Frontal cortex (tissue), 4 donors: ENCODE data around the gene KCNMA1. TPM values are rescaled to one million over a fixed set of nuclear protein-coding genes. Genes with fewer than 3 reads are reported as not detected.

ENCODE experiments used
- DNase-seq, 2 donors: peaks; one replicate each; pipeline ENCODE4 v3.0.0; 2012; ENCODE audit warnings: low spot score in 2 of 2
- FAIRE-seq: peaks from 2 replicates; lab custom pipeline; 2012; peaks lifted over from hg19 to GRCh38; lab: Jason Lieb, UNC
- total RNA-seq: library from RNA; depleted of rRNA; stranded (reverse); fragments of >200 nt; gene quantifications from one replicate; pipeline ENCODE4 v1.2.3, GENCODE V29; 2014
- donor health status: control.
- donor health status: control.
- donor health status: control.

Gene KCNMA1
- total RNA-seq, 1 donor from 2014 or later: 27.3 TPM

DNA sequence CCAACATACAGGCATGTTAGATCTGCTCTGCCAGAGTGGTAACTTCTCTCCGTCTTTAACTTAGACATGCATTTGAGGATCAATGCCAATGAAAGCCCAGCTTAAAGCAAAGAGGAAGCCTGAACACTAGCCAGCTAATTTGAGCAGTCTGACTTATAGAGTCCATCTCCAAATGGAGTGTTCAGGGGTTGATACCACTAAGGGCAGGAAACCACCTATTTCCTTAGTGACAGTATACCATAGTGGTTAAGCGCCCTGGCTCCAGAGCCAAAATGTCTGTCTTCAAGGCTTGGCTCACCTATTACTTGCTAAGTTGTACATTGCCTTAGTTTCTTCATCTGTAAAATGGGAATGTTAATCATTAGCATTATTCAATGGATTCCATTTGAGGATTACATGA is 678.5 kb downstream of the KCNMA1 start:
- FAIRE-seq (no peak), DNase-seq (no peak)

DNA sequence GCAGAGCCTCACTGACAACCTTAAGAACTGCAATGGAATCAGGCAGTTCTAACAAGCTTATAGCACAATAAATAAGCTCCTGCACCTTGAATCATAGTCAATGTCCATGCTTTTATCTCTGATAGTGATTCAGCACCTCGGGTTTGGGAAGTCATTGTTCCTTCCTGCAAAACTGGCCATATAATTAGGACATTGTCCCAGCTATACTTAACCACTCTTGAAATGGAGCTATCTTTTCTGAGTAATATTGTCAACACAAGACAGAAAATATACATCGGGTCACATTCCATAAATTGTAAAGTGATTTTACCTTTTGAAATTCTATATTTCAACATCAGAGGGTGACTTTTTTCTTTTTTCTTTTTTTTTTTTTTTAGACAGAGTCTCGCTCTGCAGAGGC is 682.8 kb downstream of the KCNMA1 start:
- DNase-seq (no peak), FAIRE-seq (no peak)

DNA sequence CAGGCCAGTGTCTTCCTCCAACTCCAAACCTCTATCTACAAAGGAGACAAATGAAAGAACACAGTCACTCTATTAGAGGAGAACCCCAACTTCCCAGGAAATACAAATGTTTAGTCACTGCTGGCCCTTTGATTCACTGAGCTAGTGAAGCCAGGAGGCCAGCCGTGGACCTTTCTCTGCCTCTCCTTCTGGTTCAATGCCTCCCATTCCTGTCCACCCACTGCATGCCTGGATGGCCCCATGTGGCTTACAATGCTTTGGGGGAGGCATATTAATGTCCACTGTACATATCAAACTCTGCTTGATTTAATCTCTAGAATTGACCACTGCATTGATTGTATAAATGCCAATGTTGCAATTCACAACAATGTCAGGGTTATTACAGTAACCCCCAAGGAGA is 687.3 kb downstream of the KCNMA1 start:
- DNase-seq: no peak

DNA sequence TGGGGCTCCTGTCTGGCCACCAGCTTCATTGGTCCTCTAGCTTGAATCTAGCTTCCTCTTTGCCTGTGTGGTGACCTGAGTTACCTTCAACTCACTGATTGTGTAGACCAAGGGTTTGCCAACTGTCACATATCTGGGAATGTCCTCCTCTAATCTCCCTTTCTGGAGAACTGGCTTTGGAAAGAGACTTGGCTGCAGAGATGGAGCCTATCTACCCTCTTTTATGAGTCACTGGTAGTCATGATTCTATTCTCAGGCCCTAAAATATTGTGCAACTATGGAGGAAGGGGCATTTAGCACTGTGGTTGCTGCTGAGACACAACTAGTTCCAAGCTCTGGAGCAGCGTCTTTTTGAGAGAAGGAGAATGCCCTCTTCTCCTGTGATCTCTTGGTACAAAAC is 691.3 kb downstream of the KCNMA1 start:
- no peak for DNase-seq
- FAIRE-seq: no peak

More for the DNA sequence above, 687.3 kb downstream of the KCNMA1 start:
- no peak for FAIRE-seq

DNA sequence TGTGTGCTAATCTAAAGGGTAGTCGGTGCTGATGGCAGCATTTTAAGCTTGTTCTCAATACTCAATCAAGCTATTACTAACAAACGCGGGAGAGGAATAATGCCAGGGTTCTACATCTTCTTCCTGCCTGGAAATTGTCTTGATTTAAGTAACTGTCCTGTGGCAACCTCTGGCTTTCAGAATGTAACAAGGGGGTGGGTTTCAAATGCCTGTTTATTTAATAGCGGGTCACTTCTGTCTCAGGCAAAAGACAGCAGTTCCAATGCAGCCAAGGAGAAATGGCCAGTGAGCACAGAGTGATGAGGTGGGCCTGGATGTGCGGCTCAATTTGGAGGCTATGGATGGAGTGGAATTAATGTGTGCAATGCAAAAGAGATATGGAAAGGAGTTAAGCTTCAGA is 692.4 kb downstream of the KCNMA1 start:
- DNase-seq: no peak
- no peak for FAIRE-seq

DNA sequence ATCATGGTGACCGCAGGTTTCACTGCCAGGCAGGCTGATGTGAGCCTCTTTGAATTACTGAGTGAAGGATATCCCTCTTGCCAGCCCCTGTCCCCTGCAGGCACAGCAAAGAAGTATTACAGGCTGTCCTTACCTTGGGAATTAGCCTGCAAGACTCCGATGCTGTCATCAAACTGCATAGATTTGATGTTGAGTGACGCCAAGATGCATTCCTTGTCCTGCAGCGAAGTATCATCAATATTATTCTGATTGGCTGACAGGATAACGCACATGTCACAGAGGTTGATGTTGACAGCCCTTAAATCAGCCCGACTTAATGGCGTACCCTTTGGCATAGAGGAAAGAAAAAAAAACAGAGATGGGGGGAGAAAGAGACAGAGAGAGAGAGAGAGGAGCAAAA is 693.0 kb downstream of the KCNMA1 start:
- FAIRE-seq (no peak), DNase-seq (no peak)

DNA sequence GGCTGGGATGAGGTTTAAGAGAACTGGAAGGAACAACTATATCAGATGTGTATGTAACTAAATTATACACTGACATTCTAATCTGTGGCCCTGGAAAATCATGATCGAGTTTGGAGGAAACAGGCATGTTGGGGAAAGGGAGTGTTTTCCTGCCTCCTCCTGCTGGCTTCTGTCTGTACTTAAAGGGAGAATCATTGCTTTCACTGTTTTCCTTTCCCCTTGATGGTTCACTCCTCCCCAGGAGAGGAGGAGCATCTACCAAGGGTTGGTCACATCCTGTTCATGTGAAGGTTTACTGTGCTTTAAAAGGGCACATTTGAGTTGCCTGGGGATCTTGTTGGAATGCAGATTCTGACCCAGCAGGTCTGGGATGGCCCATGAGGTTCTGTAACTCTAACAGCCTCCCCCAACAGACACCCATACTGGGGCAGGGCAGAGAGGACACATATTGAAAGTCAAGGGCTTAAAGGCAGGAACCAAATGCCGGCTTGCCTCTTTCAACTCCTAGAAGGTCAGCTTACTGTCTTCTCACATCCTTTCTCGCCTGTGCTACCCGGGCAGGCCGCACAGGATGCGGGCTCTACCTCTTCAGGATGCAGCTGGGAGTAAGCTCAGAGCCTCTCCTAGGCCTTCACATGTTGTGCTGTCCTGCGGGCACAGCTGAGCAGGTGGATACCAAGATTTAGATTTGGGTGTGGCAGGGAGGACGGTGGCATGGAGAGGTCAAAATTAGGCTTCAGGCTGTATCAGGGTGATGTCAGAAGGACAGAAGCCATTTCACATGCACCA is 694.8 kb downstream of the KCNMA1 start:
- DNase-seq: no peak
- no peak for FAIRE-seq

DNA sequence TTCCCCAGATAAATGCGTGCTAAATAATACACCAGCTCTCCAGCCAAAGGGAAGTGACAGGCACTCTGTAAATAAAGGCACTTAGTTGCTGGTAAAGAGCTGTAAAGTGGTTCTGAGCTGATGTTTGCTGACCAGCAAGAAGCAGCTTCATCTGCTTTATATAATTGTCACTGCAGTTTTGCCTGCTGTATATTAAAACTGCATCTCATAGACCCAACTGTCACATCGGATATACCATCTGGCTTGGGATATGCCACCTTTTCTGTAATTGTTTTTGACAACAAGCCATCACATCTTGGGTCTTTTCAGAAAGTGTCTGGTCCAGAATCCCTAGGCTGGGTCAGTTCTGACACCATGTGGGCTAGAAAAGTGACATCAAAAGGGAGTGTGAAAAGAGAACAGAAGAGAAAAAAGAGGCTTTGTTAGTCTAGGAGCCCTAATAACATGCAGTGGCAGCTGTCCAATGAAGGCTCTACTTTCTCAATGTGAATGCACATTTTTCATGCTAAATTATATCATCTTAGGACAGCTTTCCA is 697.6 kb downstream of the KCNMA1 start:
- DNase-seq (no peak), FAIRE-seq (no peak)

DNA sequence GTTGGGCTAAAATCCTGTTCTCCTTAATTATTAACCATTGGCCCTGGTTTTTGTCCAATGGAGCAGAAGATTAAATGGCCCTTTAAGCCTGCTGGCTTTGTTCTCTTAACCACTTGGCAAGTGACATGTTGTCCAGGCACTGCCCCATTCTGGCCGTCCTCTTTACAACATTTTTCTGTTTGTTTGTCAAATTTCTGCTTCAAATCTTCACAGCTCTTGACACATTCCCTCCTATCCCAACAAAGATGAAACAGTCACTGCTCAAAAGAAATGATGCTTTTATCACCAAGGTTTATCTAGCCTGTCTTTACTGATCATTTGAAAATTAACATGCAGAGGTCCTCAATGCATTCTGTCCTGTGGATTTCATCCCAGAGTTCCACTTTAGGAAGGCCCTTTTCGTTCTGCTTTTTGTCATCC is 700.4 kb downstream of the KCNMA1 start:
- no peak for FAIRE-seq

DNA sequence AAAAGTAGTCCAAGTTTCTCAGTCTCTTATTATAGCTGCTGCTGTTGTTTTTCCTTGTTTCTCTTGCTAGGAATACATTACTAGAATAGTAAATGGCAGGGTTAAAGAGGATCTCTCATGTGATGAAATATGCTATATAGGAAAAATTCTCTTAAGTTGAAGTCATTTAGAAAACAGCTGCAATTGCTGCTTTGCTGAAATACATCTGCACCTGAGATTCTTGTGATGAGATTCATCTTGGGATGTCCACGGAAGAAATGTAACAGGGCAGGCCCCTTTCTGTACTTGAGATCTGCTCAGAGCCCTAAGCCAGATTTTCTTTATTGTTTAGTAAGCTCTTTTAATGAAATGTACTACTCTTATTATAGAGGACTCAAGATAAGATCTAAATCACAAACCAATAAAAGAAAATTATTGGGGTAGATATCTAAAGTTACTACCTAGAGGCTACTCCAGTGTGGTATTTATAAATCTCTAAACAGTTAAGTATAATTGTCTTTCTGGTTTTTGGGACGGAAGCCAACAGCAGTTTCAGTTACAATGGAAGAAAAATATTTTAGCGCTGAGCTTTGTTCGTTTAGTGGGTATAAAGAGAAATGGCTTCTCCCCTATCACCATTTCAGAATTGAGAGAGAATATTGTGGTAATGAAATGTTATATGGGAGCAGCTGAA is 701.5 kb downstream of the KCNMA1 start:
- FAIRE-seq (no peak), DNase-seq (no peak)

More for the DNA sequence above, 700.4 kb downstream of the KCNMA1 start:
- no peak for DNase-seq

DNA sequence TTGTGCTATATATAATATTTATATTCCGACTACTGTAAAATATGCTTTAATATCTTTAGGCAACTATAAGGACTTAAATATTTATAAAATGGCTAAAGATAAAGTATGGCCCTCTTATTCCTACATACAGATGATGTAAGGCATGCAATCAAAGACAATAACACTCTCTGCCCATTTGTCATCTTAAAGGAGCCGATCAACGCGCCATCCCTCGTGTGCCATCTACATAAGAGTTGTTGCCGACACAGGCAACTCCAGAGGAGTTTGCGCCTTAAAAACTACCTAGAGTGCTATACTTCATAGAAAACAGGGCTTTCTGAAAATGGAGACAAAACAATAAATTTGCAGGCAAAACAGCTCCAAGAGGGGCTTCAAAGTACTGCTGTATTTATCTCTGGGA is 709.0 kb downstream of the KCNMA1 start:
- no peak for DNase-seq
- no peak for FAIRE-seq

DNA sequence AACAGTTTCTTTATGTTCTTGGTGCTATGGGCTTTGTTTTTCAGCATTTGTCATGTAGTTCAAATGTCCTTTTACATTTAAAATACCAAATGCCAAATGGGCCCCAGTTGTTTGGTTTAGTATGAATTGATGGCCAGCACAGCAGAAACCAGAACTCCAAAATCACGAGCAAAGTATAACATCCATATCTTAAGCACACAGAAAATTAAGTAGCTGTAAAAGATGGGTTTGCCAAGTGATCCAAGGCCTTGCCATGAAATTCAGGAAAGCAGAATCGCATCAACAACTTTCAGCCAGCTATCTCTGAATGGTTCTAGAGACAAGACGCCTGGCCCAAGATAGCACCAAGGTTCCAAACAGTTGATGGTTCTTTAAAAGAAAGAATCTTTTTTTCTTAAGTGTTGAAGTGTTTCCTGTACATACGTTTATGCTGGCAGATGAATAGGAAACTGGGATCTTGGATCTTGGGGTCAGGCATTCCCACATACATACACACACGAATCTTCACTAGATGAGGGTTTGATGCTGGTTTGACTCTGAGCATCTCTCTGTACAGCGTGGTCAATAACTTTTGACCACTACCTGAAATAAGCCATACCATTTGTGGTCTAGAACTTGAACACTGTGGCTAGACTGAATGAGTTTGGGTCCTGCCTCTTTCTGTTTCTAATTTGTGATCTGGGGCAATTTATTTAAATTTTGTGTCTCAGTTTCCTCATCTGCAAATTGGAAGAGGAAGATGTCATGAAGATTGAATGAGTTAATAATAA is 711.8 kb downstream of the KCNMA1 start:
- FAIRE-seq: no peak
- no peak for DNase-seq

DNA sequence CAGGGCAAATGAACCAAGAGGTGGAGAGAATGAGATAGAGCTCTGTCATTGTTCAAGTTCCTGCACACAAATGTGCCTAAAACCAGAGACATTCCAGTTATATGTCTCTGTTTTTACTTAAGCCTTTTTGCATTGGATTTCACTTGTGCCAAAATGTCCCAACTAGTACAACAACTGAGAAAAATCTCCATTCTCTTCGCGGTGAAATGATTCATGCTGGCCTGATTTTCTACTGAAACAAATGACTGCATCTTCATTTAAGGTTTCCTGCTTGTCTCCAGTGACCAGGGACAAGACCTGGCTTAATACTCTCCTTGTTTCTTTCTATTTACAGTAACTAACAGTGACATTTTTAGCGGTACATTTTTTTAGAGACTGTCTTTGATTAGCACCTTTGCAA is 714.9 kb downstream of the KCNMA1 start:
- DNase-seq (no peak), FAIRE-seq (no peak)

DNA sequence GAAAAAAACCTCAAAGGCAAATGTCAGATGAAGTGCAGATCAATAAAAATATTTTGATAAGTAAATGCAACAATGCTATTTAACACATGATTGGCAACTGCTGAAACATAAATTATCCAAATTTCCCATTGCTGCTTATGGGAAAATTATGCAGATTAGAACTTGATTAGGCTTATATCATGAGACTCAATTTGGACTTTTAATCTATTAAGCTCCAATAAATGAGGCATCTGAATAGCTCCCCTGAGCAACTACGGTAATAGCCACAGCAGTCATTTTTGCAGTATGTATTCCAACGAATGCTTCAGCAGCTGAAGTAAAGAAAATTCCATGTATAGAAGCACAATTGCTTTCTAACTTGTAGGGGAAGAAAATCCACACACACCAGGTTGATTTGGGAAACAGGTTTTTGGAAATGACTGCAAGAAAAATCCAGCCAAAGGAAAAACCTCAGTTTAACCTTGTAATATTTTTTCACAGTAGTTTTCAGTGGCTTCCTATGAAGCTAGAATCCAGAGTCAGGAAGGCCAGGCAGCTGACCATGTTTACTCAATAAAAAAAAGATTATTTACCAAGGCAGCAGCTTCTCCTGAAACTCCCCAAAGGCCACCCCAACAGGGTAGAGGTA is 716.1 kb downstream of the KCNMA1 start:
- DNase-seq (no peak), FAIRE-seq (no peak)

DNA sequence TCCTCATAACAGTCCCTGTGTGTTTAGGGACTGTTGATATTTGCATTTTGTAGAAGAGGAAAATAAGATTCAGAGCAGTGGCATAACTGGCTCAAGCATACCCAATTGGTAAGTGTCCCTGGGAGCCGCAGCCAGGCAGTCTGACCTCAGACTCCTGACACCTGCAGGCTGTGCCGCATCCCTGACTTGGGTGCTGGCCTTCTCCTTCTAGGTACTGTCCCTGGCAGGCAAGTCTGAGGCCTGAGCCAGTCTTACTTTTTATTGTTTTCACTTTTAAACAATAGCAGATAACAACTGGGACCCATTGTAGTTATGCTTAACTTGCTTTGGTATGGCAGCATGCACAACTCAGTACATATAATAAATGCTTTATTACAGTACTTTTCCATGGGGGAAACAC is 717.0 kb downstream of the KCNMA1 start:
- FAIRE-seq: no peak
- DNase-seq: no peak

DNA sequence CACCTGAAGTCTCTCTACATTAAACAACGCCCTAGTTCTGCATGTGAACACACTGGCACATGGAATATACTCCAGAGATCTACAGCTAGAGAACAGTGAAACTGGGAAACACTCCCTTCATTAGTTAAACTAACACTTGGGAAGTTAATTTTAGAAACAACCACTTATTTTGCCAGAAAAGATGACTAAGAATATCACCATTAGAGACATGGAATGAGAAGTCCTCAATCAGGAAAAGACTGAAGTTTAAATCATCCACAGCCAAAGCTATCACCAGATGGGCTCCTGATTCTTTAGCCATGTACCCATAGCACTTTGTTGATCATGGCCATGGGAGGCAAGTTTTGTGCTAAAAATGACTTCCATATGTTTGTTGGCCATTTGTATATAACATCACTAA is 719.5 kb downstream of the KCNMA1 start:
- no peak for DNase-seq
- FAIRE-seq: no peak

DNA sequence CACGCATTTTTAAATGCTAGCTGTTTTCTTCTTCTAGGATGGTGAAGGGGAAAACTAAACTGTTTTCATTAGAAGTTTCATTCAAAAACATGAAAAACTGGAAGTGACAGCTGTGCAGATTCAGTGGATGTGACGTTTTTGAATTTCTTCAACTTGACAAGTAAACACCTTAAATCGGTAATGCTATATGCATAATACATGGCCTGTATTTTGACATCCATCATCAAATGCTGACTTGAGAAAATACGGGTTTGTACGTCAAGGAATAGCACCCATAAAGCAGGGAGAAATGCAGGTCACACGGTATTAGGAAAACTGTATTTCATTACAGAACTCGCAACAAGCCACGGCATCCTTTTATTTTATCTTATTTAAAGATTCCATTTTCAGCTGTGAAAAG is 720.5 kb downstream of the KCNMA1 start:
- FAIRE-seq (no peak), DNase-seq (no peak)

DNA sequence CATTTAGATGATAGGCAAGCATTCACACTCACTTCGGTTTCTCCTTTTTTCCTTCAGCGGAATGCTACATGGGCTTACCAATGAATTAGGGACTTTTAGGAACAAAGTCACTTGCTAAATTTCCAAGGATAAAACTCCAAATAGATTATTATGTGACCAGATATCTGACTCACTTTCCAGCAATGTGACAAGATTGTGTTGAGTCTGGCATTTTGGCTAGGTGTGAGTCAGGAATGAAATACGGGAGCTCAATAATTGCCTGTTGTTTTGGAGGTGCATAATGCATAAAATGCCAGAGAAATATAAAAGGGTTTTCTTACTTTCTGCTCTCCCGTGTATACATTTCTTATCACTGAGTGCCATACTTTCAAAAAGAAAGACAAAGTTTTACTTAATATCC is 721.1 kb downstream of the KCNMA1 start:
- FAIRE-seq: no peak

DNA sequence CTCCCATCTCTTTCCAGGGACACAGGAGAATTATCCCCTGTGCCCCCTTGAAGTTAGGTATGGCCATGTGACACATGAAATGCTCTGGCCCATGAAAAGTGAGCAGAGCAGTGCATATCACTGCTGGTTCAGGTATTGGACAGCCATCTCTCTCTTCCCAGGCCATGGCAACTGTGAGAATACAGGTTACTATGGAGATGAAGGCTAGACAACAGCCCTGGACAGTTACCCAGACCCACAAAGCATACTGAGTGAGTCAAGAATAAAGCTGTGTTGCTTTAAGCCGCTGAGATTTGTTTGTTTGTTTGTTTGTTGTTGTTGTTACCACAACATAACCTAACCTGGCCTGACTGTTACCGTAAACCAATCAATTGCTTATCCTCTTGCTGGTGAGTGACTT is 722.3 kb downstream of the KCNMA1 start:
- FAIRE-seq: no peak

More for the DNA sequence above, 721.1 kb downstream of the KCNMA1 start:
- DNase-seq: no peak

DNA sequence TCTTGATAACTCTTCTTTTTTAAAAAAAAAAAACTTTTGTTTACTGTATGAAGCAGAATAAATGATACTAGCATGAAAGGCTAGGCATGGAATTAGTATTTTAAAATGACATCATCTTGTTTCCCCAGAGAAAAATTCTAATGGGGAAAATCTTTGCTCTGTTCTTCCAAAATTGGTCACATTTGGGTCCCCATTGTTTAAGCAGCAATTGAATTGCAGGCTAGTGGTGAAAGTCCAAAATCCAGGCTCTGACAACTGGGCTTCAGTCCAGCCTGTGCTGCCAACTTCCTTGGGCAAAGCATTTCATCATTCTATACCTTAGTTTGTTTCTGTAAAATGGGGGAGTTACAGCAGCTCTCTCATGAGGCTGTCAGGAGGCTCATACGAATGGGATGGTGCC is 726.4 kb downstream of the KCNMA1 start:
- no peak for FAIRE-seq
- peak in 1 of 2 donors; percentile 11 for DNase-seq

More for the DNA sequence above, 722.3 kb downstream of the KCNMA1 start:
- DNase-seq: no peak
